Measurements from ENCODE around the gene PGAM2.
"Not testable (repeated sequence)": the region's sequence is repeated elsewhere in the genome, so short reads cannot be mapped to it uniquely, and the experiment has no call there.

The PGAM2 gene

DNA sequence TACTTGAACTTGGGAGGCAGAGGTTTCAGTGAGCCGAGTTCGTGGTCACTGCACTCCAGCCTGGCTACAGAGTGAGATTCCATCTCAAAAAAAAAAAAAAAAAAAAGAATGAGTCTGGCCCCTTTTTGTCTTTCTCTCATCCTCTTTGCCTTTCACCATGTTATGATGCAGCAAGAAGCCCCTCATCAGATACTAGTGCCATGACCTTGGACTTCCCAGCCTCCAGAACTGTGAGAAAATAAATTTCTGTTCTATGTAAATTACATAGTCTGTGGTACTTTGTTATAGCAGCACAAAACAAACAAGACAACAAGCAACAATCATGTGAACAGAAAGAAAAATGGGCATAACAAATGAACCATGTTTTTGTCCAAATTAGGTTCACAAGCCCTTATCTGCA, 23.1 kb downstream of the PGAM2 start:
- Histone ChIP-seq H3K4me1 (peaks cover 25 to 39% (median 33%) of the 10 kb centered on the region in 10 experiments), H3K27ac (no peak overlapping the region)
- no peak for TF ChIP-seq Cebpa-rat (IDR thresholded peaks at IDR 0.05)

DNA sequence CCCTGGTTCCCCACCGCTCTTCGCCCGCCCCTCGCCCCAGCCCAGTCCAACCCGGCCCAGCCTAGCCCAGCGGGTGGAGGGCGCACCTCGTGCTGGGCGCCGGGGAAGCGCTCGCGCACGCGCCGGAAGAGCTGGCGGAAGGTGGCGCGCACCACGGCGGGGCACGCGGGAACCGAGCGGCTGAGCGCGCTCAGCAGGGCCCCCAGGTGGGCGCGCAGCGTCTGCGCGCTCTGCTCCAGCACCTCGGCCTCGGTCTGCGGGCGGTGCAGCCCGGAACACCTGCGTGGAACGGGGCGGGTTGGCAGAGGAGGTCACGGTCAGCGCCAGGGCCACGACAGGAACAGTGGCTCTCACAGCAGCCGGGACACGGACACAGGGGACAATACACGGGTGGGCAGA, 24.9 kb downstream of the PGAM2 start:
- Histone ChIP-seq H3K9ac (peak overlapping the region; percentile 30 to 62 (median 57); a peak in 19 of 22 replicates), H3K4me3 (peak overlapping the region; percentile 31 to 69 (median 54); a peak in 18 of 20 replicates)

More for the DNA sequence above, 23.1 kb downstream of the PGAM2 start:
- Histone ChIP-seq H3K4me2 (no peak overlapping the region), H3K9ac (no peak overlapping the region), H3K27me3 (no peaks in the 10 kb centered on the region), H3K36me3 (peaks cover 0 to 10% (median 0%) of the 10 kb centered on the region in 11 experiments; a peak in 3 of 22 replicates), H4K20me1 (peaks cover 5 to 21% (median 18%) of the 10 kb centered on the region in 11 experiments; a peak in 19 of 22 replicates), H3K4me3 (no peak overlapping the region), H3K9me3 (replicated peaks in 1 of 11) (no peaks in the 10 kb centered on the region)

DNA sequence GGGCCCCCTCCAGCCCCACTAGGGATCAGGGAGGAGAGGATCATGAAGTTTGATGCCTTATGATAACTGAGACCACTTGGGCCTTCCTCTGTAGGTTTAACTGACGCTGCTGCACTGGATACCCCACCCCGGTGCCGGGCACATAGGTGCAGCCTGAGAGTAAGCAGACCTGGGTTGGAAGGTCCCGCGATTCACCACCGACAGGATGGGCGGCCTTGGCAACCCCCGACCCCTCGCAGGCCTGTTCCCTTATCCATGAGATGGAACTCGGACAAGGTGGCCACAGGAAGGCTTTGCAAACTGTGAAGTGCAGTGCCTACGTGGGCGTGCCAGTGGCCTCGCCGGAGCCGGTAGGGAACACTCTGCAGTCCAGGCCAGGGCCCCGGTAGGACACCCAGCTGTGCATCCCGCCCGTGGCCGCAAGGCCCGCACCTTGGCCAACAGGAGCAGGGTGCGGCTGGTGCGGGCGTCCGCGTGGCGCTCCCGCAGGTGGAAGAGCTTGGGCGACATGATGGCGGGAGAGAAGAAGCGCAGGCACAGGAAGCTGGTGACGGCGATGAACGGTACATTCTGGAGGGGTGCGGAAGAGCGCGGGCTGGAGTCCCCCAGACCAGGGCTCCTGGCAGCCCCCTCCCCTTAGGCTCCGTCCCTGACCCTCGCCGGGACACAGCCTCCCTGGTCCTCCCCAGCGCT, 25.4 kb downstream of the PGAM2 start:
- H3K27me3 ChIP-seq; H4K20me1 ChIP-seq; H3K9me3 ChIP-seq (replicated peaks in 1 of 11); H3K36me3 ChIP-seq: not testable (repeated sequence)
- Histone ChIP-seq H3K9ac (peak overlapping the region in 9 of 11 experiments; percentile 44 to 62 (median 58); a peak in 14 of 22 replicates), H3K4me1 (peaks cover 6 to 17% (median 12%) of the 10 kb centered on the region in 10 experiments), H3K4me3 (peak overlapping the region; percentile 31 to 69 (median 54); a peak in 17 of 20 replicates), H3K4me2 (peak overlapping the region; percentile 72 to 92 (median 87); a peak in 21 of 22 replicates), H3K27ac (peak overlapping the region in 8 of 11 experiments; percentile 32 to 59 (median 45); a peak in 7 of 22 replicates)

More for the DNA sequence above, 24.9 kb downstream of the PGAM2 start:
- not testable (repeated sequence) for H3K27me3 ChIP-seq; H3K36me3 ChIP-seq; H4K20me1 ChIP-seq; H3K9me3 ChIP-seq (replicated peaks in 1 of 11)
- H3K4me2 ChIP-seq = peak overlapping the region; percentile 72 to 92 (median 87)
- H3K4me1 ChIP-seq = peaks cover 8 to 21% (median 16%) of the 10 kb centered on the region in 10 experiments
- peak overlapping the region in 8 of 11 experiments; percentile 32 to 59 (median 45); a peak in 11 of 22 replicates for H3K27ac ChIP-seq

DNA sequence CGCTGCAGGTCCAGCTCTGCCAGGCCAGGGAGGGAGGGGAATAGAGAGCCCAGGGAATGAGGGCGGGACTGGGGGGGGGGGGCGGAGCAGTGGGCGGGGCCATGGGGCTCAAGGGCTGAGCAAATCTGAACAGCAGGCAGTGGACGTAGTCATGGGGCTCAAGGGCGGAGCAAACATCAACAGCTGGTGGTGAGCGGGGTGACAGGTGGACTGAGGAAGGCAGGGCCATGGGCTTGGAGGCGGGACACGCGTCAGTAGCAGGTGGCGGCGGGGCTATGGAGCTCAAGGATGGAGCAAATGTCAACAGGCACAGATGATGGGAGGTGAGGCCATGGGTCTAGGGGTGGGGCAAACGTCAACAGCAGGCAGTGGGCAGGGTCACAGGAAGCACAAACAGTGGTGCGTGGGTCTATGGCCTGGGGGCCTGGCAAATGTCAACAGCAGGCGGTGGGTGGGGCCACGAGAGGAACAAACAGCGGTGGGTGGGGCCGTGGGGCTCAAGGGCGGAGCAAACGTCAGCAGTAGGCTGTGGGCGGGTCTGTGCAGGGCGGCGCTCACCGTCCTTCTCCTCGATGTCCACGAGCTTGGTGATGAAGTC, 26.3 kb downstream of the PGAM2 start:
- not testable (repeated sequence) for H4K20me1 ChIP-seq; H3K27ac ChIP-seq; H3K36me3 ChIP-seq; H3K9me3 ChIP-seq (replicated peaks in 1 of 11); H3K9ac ChIP-seq; H3K27me3 ChIP-seq; H3K4me3 ChIP-seq
- Histone ChIP-seq H3K4me1 (peaks cover 6 to 16% (median 11%) of the 10 kb centered on the region in 10 experiments), H3K4me2 (peak overlapping the region in 1 of 11 experiments; percentile 48; a peak in 1 of 22 replicates)

DNA sequence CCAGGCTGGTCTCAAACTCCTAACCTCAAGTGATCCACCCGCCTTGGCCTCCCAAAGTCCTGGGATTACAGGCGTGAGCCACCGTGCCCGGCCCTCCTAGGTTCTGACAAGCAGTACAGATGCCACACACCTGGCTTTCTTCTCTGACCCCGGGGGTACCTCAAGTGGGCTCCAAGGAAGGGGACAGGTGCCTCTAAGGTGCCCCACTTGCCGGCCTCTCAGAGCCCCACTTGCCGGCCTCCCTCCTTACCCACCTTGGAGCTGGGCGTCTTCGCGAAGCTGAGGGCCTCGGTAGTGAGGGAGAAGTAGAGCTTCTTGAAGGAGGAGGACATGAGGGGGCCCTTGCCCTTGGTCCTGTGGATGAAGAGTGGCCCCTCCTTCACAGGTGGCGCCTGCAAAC, 26.8 kb downstream of the PGAM2 start:
- not testable (repeated sequence) for H3K4me3 ChIP-seq

DNA sequence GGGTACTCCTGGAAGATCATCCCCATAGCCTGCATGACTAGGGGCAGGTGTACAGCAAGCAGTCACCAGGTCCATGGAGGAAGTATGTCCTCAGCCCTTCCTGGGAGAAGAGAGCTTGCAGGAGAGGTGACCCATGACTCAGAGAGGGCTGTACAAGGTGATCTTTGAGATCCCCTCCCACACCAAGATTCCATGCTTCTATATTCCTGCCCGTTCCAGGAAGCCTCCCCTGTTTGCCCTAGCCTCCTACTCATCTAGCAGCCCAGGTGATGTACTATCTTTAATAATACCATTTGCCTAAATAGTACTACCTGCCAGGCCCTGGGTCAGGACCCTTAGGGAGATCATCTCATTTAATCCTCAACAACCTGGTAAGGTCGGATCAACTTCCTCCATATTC, 27.4 kb downstream of the PGAM2 start:
- not testable (repeated sequence) for H3K27me3 ChIP-seq; H3K36me3 ChIP-seq; H3K9ac ChIP-seq; H3K9me3 ChIP-seq (replicated peaks in 1 of 11); H3K4me2 ChIP-seq; H4K20me1 ChIP-seq; H3K4me3 ChIP-seq; H3K27ac ChIP-seq; H3K4me1 ChIP-seq

More for the DNA sequence above, 26.8 kb downstream of the PGAM2 start:
- not testable (repeated sequence) for H4K20me1 ChIP-seq; H3K9ac ChIP-seq; H3K27ac ChIP-seq; H3K4me2 ChIP-seq; H3K36me3 ChIP-seq; H3K9me3 ChIP-seq (replicated peaks in 1 of 11); H3K27me3 ChIP-seq
- peaks cover 1 to 11% (median 6%) of the 10 kb centered on the region in 10 experiments for H3K4me1 ChIP-seq

DNA sequence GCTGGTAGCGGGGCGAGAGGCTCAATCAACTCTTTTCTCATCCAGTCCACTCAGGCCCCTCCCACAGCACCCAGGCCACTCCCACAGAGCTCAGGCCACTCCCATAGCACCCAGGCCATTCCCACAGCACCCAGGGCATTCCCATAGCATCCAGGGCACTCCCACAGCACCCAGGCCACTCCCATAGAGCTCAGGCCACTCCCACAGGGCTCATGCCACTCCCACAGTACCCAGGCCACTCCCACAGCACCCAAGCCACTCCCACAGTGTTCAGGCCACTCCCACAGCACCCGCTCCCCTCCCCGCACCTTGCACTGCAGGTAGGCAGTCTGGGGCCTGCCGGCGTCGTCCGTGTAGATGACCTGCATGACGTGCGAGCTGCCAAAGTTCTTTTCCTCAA, 29.0 kb downstream of the PGAM2 start:
- not testable (repeated sequence) for H3K36me3 ChIP-seq; H3K4me1 ChIP-seq; H3K27ac ChIP-seq; H3K27me3 ChIP-seq; H3K9ac ChIP-seq; H3K4me3 ChIP-seq; H3K4me2 ChIP-seq; H4K20me1 ChIP-seq; H3K9me3 ChIP-seq (replicated peaks in 1 of 11)

DNA sequence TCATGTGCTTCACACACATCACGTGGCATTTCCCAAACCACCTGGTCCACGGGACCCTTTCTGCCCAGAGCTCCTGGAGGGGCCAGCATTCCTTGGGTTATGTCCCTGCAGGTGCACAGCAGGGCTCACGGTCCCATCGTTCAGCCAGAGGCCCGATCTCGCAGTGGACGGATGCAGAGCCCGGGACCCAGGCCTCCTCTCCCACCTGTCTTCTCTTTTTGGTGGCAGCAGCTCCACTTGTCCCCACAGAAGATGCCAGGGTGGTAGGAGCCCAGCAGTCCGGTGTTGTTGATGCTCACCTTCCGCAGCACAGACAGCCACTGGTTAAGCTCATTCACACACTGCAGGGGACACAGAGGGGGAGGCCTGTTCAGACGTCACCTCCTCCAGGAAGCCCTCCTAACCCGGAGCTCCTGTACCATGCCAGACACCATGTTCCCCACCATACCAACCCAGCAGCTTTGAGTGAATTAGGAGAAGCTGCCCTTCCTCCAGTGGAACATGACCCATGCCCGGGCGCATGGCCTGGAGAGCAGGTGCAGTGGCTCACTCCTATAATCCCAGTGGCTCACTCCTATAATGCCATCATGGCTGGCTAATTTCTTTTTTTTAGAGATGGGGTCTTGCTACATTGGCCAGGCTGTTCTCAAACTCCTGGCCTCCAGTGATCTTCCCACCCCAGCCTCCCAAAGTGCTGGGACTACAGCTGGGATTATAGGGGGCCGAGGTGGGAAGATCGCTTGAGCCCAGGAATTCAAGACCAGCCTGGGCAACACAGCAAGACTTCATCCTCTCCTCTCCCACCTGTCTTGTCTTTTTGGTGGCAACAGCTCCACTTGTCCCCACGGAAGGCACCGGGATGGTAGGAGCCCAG, 31.2 kb downstream of the PGAM2 start:
- not testable (repeated sequence) for H4K20me1 ChIP-seq; H3K36me3 ChIP-seq; H3K4me2 ChIP-seq; H3K9me3 ChIP-seq (replicated peaks in 1 of 11); H3K27ac ChIP-seq; H3K4me3 ChIP-seq; H3K27me3 ChIP-seq; H3K9ac ChIP-seq; H3K4me1 ChIP-seq

DNA sequence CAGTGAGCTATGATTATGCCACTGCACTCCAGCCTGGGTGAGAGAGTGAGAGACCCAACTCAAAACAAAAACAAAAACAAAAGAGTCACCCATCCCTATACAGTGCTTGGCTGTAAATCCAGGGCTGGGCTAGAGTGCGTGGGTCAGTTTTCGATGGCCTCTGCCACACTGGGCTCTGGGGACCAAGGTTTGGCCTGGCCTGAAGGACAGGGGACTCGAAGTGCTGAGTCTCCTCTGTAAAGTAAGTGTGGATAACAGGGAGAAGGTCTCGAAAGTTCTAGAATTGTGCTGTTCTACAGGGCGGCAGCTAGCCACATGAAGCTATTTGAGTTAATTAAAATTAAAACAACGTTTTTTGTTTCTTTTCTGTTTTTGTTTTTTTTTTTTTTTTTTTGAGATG, 33.3 kb downstream of the PGAM2 start:
- H3K4me3 ChIP-seq; H3K9ac ChIP-seq; H3K27me3 ChIP-seq; H3K4me1 ChIP-seq; H3K27ac ChIP-seq; H3K36me3 ChIP-seq; H3K4me2 ChIP-seq; H4K20me1 ChIP-seq; H3K9me3 ChIP-seq (replicated peaks in 1 of 11): not testable (repeated sequence)

DNA sequence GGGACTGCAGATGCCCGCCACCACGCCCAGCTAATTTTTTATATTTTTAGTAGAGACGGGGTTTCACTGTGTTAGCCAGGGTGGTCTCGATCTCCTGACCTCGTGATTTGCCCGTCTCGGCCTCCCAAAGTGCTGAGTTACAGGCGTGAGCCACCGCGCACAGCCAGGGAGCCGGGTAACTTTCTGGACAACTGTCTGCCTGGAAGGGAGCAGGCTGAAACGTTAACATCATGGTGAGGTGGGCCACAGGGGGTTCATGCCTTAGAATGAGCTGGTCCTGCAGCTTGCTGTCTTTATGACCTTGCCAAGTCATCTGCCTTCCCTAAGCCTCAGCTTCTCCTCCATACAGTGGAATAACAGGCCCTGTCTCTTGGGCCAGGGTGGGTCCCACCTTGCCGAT, 34.0 kb downstream of the PGAM2 start:
- not testable (repeated sequence) for H3K4me3 ChIP-seq; H3K27me3 ChIP-seq; H3K9ac ChIP-seq; H3K36me3 ChIP-seq; H4K20me1 ChIP-seq; H3K27ac ChIP-seq; H3K9me3 ChIP-seq (replicated peaks in 1 of 11); H3K4me1 ChIP-seq; H3K4me2 ChIP-seq

DNA sequence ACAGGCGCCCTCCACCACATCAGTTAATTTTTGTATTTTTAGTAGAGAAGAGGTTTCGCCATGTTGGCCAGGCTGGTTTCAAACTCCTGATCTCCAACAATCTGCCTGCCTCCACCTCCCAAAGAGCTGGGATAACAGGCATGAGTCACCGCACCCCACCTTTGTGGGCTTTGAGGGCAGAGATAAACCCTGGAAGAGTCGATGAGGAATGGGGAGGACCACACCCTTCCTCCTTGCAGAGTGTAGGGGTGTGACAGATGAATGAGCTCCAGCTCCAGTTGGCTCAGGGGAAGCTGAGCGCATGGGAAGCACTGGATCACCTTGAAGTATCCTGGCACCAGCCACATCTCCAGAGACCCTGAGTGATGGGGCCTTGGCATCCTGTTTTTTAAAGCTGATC, 35.3 kb downstream of the PGAM2 start:
- not testable (repeated sequence) for H3K36me3 ChIP-seq; H3K9me3 ChIP-seq (replicated peaks in 1 of 11); H4K20me1 ChIP-seq; H3K4me1 ChIP-seq; H3K27ac ChIP-seq; H3K4me3 ChIP-seq; H3K9ac ChIP-seq; H3K27me3 ChIP-seq
- H3K4me2 ChIP-seq = peak overlapping the region in 1 of 11 experiments; percentile 44; a peak in 1 of 22 replicates

DNA sequence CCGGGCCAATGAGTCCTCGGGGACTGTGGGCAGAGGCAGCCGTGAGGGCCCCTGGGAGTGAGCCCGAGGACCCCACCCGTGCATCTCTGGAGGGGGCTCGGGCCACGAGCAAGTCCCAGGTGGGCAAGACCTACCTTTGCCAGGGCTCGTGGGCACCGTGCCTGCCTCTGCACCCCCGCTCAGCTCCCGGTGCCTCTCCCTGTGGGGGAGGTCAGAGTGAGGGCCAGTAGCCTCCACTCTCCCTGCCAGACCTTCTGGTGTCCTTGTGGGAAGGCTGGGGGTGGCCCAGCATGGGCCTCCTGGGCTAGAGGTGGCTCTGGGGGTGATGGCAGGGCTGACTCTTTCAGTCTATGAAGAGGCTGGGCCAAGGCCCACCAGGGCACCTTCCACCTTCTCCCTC, 35.9 kb downstream of the PGAM2 start:
- not testable (repeated sequence) for H3K4me1 ChIP-seq; H3K36me3 ChIP-seq; H3K9me3 ChIP-seq (replicated peaks in 1 of 11); H3K4me3 ChIP-seq; H3K9ac ChIP-seq; H4K20me1 ChIP-seq; H3K27me3 ChIP-seq; H3K4me2 ChIP-seq; H3K27ac ChIP-seq

DNA sequence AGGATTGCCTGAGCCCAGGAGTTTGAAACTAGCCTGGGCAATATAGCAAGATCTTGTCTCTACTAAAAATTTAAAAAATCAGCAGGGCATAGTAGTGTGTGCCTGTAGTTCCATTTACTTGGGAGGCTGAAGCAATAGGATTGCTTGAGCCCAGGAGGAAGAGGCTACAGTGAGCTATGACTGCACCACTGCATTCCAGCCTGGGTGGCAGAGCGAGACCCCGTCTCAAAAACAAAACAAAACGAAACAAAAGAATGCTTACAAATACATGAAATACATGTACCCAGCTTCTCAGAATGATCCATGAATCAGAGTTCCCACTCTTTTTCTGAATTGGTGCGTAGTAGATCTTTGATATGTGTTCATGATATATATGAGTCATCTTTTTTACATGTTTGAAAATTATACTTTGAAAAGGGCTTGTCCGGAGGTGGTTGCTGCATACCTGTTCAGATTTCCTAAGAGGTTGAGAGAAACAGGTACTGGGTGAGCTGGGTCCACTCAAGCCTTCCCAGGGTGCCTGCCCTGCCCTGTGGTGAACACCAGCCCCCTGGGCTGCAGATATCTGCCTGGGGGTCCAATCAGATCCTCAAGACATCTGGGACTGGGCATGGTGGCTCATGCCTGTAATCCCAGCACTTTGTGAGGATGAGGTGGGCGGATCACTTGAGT, 42.4 kb downstream of the PGAM2 start:
- not testable (repeated sequence) for H3K9me3 ChIP-seq (replicated peaks in 1 of 11); H3K36me3 ChIP-seq; H3K4me3 ChIP-seq; H4K20me1 ChIP-seq; H3K4me2 ChIP-seq; H3K9ac ChIP-seq; H3K27me3 ChIP-seq; H3K27ac ChIP-seq
- H3K4me1 ChIP-seq = peaks cover 3 to 22% (median 18%) of the 10 kb centered on the region in 10 experiments; a peak in 17 of 20 replicates
